ENCODE data around the gene TNNT3. TPM values are rescaled to one million over a fixed set of nuclear protein-coding genes. Genes with fewer than 3 reads are reported as not detected.
"Not testable (repeated sequence)": the region's sequence is repeated elsewhere in the genome, so short reads cannot be mapped to it uniquely, and the experiment has no call there.

The TNNT3 gene
- total RNA-seq, 4 donors from 2014 or later, result 1.2 to 6.6 (median 4.1) TPM

DNA sequence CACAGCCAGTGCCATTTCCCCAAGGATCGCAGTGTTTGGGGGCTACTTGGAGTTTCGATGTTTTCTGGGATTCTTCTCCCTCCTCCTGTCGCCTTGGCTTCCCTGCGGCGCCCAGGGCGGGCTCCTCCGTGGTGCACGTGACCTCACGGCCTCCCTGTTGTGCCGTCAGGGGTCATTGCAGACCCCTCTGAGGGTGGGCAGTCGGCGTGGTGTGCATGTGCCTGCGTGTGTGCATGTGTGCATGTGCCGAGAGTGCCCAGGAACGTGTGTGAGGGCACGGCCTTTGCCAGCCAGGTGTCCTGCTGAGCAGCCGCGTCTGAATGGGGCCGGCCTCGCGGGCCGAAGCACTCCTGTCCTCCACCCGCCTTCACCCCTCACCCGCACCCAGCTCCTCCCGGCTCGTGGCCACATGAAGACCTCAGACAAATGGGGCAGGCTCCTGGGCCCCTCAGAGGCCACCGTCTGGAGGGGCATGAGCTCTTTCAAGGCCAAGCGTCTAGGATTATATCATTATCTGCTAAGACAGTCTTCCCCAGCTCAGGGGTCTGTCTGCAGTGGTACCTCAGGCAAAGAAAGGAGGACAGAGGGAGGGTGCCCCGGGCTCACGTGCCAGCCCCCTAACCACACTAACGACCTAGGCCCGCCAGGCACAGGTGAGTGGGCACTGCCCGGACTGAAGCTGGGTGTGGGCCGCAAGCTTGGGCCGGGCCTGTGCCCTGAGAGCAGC lies 18.3 kb downstream of the TNNT3 start:
- TF ChIP-seq, protein P1, sequence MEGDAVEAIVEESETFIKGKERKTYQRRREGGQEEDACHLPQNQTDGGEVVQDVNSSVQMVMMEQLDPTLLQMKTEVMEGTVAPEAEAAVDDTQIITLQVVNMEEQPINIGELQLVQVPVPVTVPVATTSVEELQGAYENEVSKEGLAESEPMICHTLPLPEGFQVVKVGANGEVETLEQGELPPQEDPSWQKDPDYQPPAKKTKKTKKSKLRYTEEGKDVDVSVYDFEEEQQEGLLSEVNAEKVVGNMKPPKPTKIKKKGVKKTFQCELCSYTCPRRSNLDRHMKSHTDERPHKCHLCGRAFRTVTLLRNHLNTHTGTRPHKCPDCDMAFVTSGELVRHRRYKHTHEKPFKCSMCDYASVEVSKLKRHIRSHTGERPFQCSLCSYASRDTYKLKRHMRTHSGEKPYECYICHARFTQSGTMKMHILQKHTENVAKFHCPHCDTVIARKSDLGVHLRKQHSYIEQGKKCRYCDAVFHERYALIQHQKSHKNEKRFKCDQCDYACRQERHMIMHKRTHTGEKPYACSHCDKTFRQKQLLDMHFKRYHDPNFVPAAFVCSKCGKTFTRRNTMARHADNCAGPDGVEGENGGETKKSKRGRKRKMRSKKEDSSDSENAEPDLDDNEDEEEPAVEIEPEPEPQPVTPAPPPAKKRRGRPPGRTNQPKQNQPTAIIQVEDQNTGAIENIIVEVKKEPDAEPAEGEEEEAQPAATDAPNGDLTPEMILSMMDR (IDR thresholded peaks at IDR 0.05), result no peak
- TF ChIP-seq POLR2A (IDR thresholded peaks at IDR 0.05), result no peak

GRCh38 chr11:1938343-1939005 lies 19.0 kb downstream of the TNNT3 start:
- no peak overlapping the region for H3K4me3 ChIP-seq (ENCODE audit: low read depth, poor library complexity, severe bottlenecking)
- DNase-seq (ENCODE audit: low spot score in 2 of 2), result peak in 1 of 2 donors; percentile 81
- 78 to 88% methylated on average over 20 to 22 of the region's 27 CpGs for WGBS, 2 donors
- intact Hi-C loops (cut with DNase I; ENCODE audit: low total_unique reads), result loop anchor here (1.0 kb wide), 2 partner anchors 24 to 44 kb away; no protein-coding TSS in a partner anchor
- TF ChIP-seq POLR2A (IDR thresholded peaks at IDR 0.05), result no peak
- TF ChIP-seq, protein P1 (IDR thresholded peaks at IDR 0.05), result no peak

More for the DNA sequence above, 18.3 kb downstream of the TNNT3 start:
- peak in 1 of 2 donors; percentile 78 for DNase-seq (ENCODE audit: low spot score in 2 of 2)
- intact Hi-C loops (cut with DNase I; ENCODE audit: low total_unique reads), result no loop called here
- WGBS, 2 donors, result 84 to 86% methylated on average over 23 to 33 of the region's 35 CpGs
- H3K4me3 ChIP-seq (ENCODE audit: low read depth, poor library complexity, severe bottlenecking), result no peak overlapping the region

GRCh38 chr11:1939006-1939625 lies 19.6 kb downstream of the TNNT3 start:
- DNase-seq (ENCODE audit: low spot score in 2 of 2), result peak in 1 of 2 donors; percentile 68

GRCh38 chr11:1939788-1940187 lies 20.3 kb downstream of the TNNT3 start:
- H3K4me3 ChIP-seq (ENCODE audit: low read depth, poor library complexity, severe bottlenecking), result not testable (repeated sequence)
- peak in 1 of 2 donors; percentile 37 for DNase-seq (ENCODE audit: low spot score in 2 of 2)
- WGBS, 2 donors, result 89 to 100% methylated on average over 1 of the region's 1 CpG
- intact Hi-C loops (cut with DNase I; ENCODE audit: low total_unique reads), result loop anchor here (1.0 kb wide), 2 partner anchors 25 to 45 kb away; no protein-coding TSS in a partner anchor

More at GRCh38 chr11:1939006-1939625, 19.6 kb downstream of the TNNT3 start:
- intact Hi-C loops (cut with DNase I; ENCODE audit: low total_unique reads), result loop anchor here (1.0 kb wide), 2 partner anchors 25 to 45 kb away; no protein-coding TSS in a partner anchor
- TF ChIP-seq, protein P1 (IDR thresholded peaks at IDR 0.05), result no peak
- TF ChIP-seq POLR2A (IDR thresholded peaks at IDR 0.05), result no peak
- no peak overlapping the region for H3K4me3 ChIP-seq (ENCODE audit: low read depth, poor library complexity, severe bottlenecking)
- WGBS, 2 donors, result 15 to 18% methylated on average over 21 to 23 of the region's 23 CpGs

GRCh38 chr11:1942558-1943260 lies 23.2 kb downstream of the TNNT3 start:
- DNase-seq (ENCODE audit: low spot score in 2 of 2), result peak in 1 of 2 donors; percentile 80
- no peak overlapping the region for H3K4me3 ChIP-seq (ENCODE audit: low read depth, poor library complexity, severe bottlenecking)
- TF ChIP-seq POLR2A (IDR thresholded peaks at IDR 0.05), result no peak
- TF ChIP-seq, protein P1 (IDR thresholded peaks at IDR 0.05), result no peak
- intact Hi-C loops (cut with DNase I; ENCODE audit: low total_unique reads), result no loop called here
- 73 to 82% methylated on average over 10 of the region's 10 CpGs for WGBS, 2 donors
